Measurements from ENCODE around the gene KIFC3.
"Not testable (repeated sequence)": the region's sequence is repeated elsewhere in the genome, so short reads cannot be mapped to it uniquely, and the experiment has no call there.

Gene KIFC3

DNA sequence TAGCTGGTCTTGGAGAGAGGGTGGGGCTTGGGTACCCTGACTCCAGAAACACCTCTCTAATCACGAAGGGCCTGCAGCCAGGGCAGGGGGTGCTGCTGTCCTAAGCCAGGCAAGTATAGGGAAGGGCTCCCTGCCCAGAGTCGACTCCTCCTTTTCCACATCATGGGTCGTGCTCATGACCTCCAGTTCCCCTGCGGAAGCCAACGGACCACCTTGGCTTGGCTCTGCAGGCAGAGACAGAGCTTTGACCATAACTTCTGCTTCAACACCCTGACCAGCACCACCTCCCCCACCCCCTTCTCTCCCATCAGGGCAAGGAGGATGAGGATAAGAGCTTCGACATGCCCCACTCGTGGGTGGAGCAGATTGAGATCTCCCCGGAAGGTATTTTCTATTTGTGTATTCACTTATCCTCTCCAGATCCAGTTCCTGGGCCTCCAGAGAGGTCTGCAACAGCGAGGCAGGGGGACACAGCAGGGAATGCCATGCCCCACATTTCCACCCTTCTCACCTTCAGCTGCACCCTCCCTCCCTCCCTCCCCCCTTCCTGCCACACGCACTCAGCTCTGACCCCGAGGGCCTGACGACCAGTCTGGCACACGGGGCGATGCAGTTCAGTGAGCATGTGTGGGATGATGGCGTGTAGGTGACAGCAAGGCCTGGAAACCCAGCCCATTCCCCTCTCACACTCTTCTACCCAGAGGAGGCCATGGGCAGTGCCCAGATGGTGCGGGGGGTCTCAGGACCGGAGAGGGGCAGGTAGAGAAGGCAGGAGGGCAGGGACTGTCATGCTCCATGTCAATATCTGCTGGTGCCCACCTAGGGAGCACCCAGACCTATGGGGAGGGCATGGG lies 80.7 kb downstream of the KIFC3 start:
- no peak for DNase-seq (ENCODE audit: low read depth)

GRCh38 chr16:57720142-57720575 lies 82.1 kb downstream of the KIFC3 start:
- peak; percentile 41 for DNase-seq (ENCODE audit: low read depth)

- no peak for DNase-seq (ENCODE audit: low read depth)
Observed at GRCh38 chr16:57714047-57714446, 88.2 kb downstream of the KIFC3 start.

GRCh38 chr16:57713596-57713995 lies 88.7 kb downstream of the KIFC3 start:
- DNase-seq (ENCODE audit: low read depth), result no peak

DNA sequence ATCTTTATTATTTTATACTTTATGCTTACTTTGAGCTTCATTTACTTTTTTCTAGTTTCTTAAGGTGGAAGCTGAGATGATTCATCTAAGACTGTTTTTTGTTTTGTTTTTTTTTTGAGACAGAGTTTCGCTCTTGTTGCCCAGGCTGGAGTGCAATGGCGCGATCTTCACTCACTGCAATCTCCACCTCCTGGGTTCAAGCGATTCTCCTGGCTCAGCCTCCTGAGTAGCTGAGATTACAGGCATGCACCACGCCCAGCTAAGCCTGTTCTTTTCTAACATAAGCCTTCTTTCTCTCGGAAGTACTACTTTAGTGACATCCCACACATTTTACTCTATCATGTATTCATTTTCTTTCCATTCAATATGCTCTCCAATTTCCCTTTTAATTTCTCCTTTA lies 89.7 kb downstream of the KIFC3 start:
- DNase-seq (ENCODE audit: low read depth), result not testable (repeated sequence)

- no peak for DNase-seq (ENCODE audit: low read depth)
Observed at GRCh38 chr16:57711993-57712392, 90.3 kb downstream of the KIFC3 start.

DNA sequence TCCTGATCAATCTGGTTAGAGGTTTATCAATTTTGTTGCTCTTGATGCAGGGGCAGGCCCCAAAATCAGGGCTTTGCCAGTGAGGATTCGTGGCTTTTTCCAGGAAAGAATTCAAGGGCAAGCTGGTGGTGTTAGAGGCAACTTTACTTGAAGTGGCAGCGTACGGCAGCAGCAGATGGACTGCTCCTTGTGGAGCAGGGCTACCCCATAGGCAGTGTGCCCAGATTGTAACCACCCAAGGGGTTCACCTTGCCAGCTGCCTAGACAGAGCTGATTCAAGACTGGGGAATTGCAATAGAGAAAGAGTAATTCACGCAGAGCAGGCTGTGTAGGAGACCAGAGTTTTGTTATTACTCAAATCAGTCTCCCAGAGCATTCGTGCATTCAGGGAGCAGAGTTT lies 90.9 kb downstream of the KIFC3 start:
- DNase-seq (ENCODE audit: low read depth), result no peak

- DNase-seq (ENCODE audit: low read depth), result no peak
Observed at GRCh38 chr16:57709663-57710062, 92.6 kb downstream of the KIFC3 start.

Measured in fibroblast of gingiva (primary cell).